ENCODE measurements around the gene RFLNA.

- no peak for TF ChIP-seq CTCF (conservative IDR thresholded peaks at IDR 0.05; ENCODE audit: low read depth in 2 of 2)
- no peak for TF ChIP-seq POLR2AphosphoS5 (IDR thresholded peaks at IDR 0.05; ENCODE audit: low read depth)
Measured at GRCh38 chr12:124252964-124253363, 41.9 kb upstream of the RFLNA start.

Data from GM23338 (cell line).